GM23338 (cell line): ENCODE measurements around the gene PTK6. TPM values are rescaled to one million over a fixed set of nuclear protein-coding genes. Genes with fewer than 3 reads are reported as not detected.

Experiments
- ATAC-seq: fragments of 200-7000 bp; cut with Tn5 transposase; 3 replicates; pipeline ENCODE4 v1.9.1; 2020
- DNase-seq: peaks from one replicate; pipeline ENCODE4 v3.0.0-alpha.2; 2015; ENCODE audit warnings: low spot score
- H2AFZ ChIP-seq: fragments of 200-600 bp; sonication (generic); 2 replicates; pipeline ENCODE4 v1.8.0; 2016; ENCODE audit warnings: antibody characterized with exemption, mild to moderate bottlenecking, moderate library complexity
- H3F3A ChIP-seq: fragments of 200-600 bp; sonication (generic); replicated peaks from 2 replicates; pipeline ENCODE4 v1.8.0; 2017; ENCODE audit warnings: antibody characterized with exemption, mixed run types, low read depth
- H3K27ac ChIP-seq: fragments of 200-600 bp; sonication (generic); 2 replicates; pipeline ENCODE4 v1.6.1; 2016; ENCODE audit warnings: low read depth
- H3K27me3 ChIP-seq: fragments of 200-600 bp; sonication (generic); 2 replicates; pipeline ENCODE4 v1.8.0; 2016; ENCODE audit warnings: mild to moderate bottlenecking, mixed run types, moderate library complexity; ENCODE audit not compliant: insufficient read depth
- H3K36me3 ChIP-seq: fragments of 200-600 bp; sonication (generic); 2 replicates; pipeline ENCODE4 v1.8.0; 2016; ENCODE audit warnings: mild to moderate bottlenecking; ENCODE audit not compliant: insufficient read depth
- H3K4me1 ChIP-seq: fragments of 200-600 bp; sonication (generic); 2 replicates; pipeline ENCODE4 v1.8.0; 2016; ENCODE audit warnings: mild to moderate bottlenecking, moderate library complexity; ENCODE audit not compliant: insufficient read depth
- H3K4me2 ChIP-seq: fragments of 200-600 bp; sonication (generic); 2 replicates; pipeline ENCODE4 v1.7.1; 2017; ENCODE audit warnings: mixed run types
- H3K4me3 ChIP-seq: fragments of 200-600 bp; sonication (generic); 2 replicates; pipeline ENCODE4 v1.6.1; 2016; ENCODE audit warnings: mixed run types
- H3K79me2 ChIP-seq: fragments of 200-600 bp; sonication (generic); replicated peaks from 2 replicates; pipeline ENCODE4 v1.8.0; 2017; ENCODE audit warnings: mild to moderate bottlenecking; ENCODE audit not compliant: insufficient read depth
- H3K9me2 ChIP-seq: fragments of 200-600 bp; sonication (generic); 2 replicates; pipeline ENCODE4 v1.8.0; 2017; ENCODE audit not compliant: insufficient read depth
- H4K20me1 ChIP-seq: fragments of 200-600 bp; sonication (generic); replicated peaks from 2 replicates; pipeline ENCODE4 v1.8.0; 2017; ENCODE audit warnings: mild to moderate bottlenecking; ENCODE audit not compliant: insufficient read depth
- H3K27ac Mint-ChIP-seq: 2 replicates; pipeline ENCODE4 v1.8.0; 2020; ENCODE audit warnings: inconsistent platforms, mild to moderate bottlenecking, moderate library complexity, mixed read lengths
- H3K27me3 Mint-ChIP-seq: 3 replicates; pipeline ENCODE4 v1.8.0; 2022; ENCODE audit warnings: low read depth, mild to moderate bottlenecking, moderate library complexity, mixed read lengths, inconsistent platforms; ENCODE audit not compliant: insufficient read depth, poor library complexity
- H3K36me3 Mint-ChIP-seq: 3 replicates; pipeline ENCODE4 v1.8.0; 2021; ENCODE audit warnings: low read depth, mild to moderate bottlenecking, inconsistent platforms, moderate library complexity, mixed read lengths
- H3K4me1 Mint-ChIP-seq: 3 replicates; pipeline ENCODE4 v1.8.0; 2020; ENCODE audit warnings: mild to moderate bottlenecking, inconsistent platforms, mixed read lengths
- H3K4me3 Mint-ChIP-seq: 3 replicates; pipeline ENCODE4 v1.8.0; 2021; ENCODE audit warnings: moderate library complexity, mild to moderate bottlenecking, inconsistent platforms, mixed read lengths
- H3K9me3 Mint-ChIP-seq: 3 replicates; pipeline ENCODE4 v1.8.0; 2020; ENCODE audit warnings: moderate library complexity, mild to moderate bottlenecking, inconsistent platforms, mixed read lengths
- EZH2 ChIP-seq: fragments of 200-600 bp; sonication (generic); IDR thresholded peaks from one replicate; pipeline ENCODE4 v1.8.0; 2017; ENCODE audit warnings: antibody characterized with exemption, mild to moderate bottlenecking, low read depth; ENCODE audit not compliant: unreplicated experiment
- EZH2phosphoT487 ChIP-seq: fragments of 200-600 bp; sonication (generic); IDR thresholded peaks from one replicate; pipeline ENCODE4 v1.8.1; 2018; ENCODE audit warnings: antibody characterized with exemption; ENCODE audit not compliant: unreplicated experiment
- POLR2AphosphoS5 ChIP-seq: IDR thresholded peaks from 2 replicates; pipeline ENCODE4 v1.6.1; 2016; ENCODE audit warnings: antibody characterized with exemption, low read depth
- ZNF331 ChIP-seq: fragments of 250-450 bp; sonication (Bioruptor Pico); IDR thresholded peaks from 2 replicates; pipeline ENCODE4 v1.5.0; 2020; ENCODE audit warnings: low read depth, mild to moderate bottlenecking, moderate library complexity
- polyA plus RNA-seq: library from polyadenylated mRNA; unstranded; fragments of >200 nt; fragmentation: Nextera tagmentation; extraction: Ambion mirVana; gene quantifications from 2 replicates; pipeline ENCODE4 v1.2.1, GENCODE V29; 2016
- total RNA-seq: library from RNA; depleted of rRNA; stranded (reverse); fragments of >200 nt; shearing (Covaris generic); gene quantifications from 2 replicates; pipeline ENCODE4 v1.2.3, GENCODE V29; 2014
- TF ChIP-seq, protein P1 (sequence below), 2 experiments: fragments of 200-600 bp in 1 of 2; sonication (generic) in 1 of 2; conservative IDR thresholded peaks; 2 replicates each; pipeline versions ENCODE4 v1.5.1 to v1.6.1; 2016 to 2017; ENCODE audit warnings: antibody characterized with exemption in 2 of 2, low read depth in 2 of 2, mild to moderate bottlenecking in 2 of 2, moderate library complexity in 1 of 2
- TF ChIP-seq, protein P2 (sequence below): IDR thresholded peaks from one replicate; pipeline ENCODE4 v1.6.1; 2018; ENCODE audit warnings: antibody characterized with exemption; ENCODE audit not compliant: unreplicated experiment
- TF ChIP-seq, protein P3 (sequence below): IDR thresholded peaks from 2 replicates; pipeline ENCODE4 v1.6.1; 2016; ENCODE audit warnings: antibody characterized with exemption

Gene PTK6
- total and polyA plus RNA-seq, 2 experiments from 2014 or later: 0.28 TPM; not detected in 1

DNA sequence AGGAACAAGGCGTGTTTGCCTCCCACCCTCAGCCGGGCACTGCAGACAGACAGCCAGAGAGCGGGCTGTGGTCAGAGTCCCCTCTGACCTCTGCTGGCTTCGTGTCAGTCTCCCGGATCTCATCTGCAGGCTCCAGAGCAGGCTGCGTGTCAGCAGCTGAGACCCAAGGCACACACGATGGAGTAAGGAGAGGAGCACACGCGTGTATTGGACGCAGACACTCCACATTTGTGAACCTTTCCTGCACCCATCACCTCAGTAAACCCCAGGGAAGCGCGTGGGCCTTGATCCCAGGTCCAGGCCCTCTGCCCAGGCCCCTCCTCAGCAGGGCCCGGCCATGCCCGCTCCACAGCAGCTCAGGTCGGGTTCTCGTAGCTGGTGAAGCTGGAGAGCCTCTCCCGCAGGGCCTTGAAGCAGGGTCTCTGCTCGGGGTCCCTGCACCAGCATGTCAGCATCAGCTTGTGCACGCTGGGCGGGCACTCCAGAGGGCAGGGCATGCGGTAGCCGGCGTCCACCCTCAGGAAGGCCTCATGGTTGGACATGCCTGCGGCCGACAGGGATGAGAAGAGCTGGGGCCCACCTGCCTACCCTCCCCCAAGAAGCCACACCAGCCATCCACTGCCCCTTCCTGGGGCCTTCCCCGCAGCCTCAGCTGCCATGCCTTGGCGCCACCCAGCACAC is 7.9 kb downstream of the PTK6 start:
- no peak overlapping the region for H3K27ac Mint-ChIP-seq
- ATAC-seq: no peak

More for the DNA sequence above, 7.9 kb downstream of the PTK6 start:
- no peaks in the 10 kb centered on the region for H3K36me3 ChIP-seq
- Mint-ChIP-seq H3K36me3 (peaks cover 8% of the 10 kb centered on the region), H3K4me3 (no peak overlapping the region), H3K9me3 (peaks cover 8% of the 10 kb centered on the region; the same call in 2 of the 3 replicates), H3K27me3 (peaks cover 16% of the 10 kb centered on the region), H3K4me1 (no peaks in the 10 kb centered on the region)
- no peak overlapping the region for H3K4me2 ChIP-seq
- no peak overlapping the region for H2AFZ ChIP-seq
- H3K79me2 ChIP-seq: no peaks in the 10 kb centered on the region
- H3K27me3 ChIP-seq: no peaks in the 10 kb centered on the region
- peaks cover 13% of the 10 kb centered on the region; the same call in 1 of the 2 replicates for H3F3A ChIP-seq
- H3K27ac ChIP-seq: no peak overlapping the region
- H4K20me1 ChIP-seq: 0 out of 2 replicates have a peak, but pooled peaks cover 2% of the 10 kb centered on the region
- DNase-seq: no peak
- TF ChIP-seq, protein P1, sequence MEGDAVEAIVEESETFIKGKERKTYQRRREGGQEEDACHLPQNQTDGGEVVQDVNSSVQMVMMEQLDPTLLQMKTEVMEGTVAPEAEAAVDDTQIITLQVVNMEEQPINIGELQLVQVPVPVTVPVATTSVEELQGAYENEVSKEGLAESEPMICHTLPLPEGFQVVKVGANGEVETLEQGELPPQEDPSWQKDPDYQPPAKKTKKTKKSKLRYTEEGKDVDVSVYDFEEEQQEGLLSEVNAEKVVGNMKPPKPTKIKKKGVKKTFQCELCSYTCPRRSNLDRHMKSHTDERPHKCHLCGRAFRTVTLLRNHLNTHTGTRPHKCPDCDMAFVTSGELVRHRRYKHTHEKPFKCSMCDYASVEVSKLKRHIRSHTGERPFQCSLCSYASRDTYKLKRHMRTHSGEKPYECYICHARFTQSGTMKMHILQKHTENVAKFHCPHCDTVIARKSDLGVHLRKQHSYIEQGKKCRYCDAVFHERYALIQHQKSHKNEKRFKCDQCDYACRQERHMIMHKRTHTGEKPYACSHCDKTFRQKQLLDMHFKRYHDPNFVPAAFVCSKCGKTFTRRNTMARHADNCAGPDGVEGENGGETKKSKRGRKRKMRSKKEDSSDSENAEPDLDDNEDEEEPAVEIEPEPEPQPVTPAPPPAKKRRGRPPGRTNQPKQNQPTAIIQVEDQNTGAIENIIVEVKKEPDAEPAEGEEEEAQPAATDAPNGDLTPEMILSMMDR (conservative IDR thresholded peaks at IDR 0.05; ENCODE audit: low read depth in 2 of 2): no peak
- TF ChIP-seq EZH2phosphoT487 (no peak), POLR2AphosphoS5 (no peak), EZH2 (no peak), ZNF331 (no peak)
- TF ChIP-seq, protein P2, sequence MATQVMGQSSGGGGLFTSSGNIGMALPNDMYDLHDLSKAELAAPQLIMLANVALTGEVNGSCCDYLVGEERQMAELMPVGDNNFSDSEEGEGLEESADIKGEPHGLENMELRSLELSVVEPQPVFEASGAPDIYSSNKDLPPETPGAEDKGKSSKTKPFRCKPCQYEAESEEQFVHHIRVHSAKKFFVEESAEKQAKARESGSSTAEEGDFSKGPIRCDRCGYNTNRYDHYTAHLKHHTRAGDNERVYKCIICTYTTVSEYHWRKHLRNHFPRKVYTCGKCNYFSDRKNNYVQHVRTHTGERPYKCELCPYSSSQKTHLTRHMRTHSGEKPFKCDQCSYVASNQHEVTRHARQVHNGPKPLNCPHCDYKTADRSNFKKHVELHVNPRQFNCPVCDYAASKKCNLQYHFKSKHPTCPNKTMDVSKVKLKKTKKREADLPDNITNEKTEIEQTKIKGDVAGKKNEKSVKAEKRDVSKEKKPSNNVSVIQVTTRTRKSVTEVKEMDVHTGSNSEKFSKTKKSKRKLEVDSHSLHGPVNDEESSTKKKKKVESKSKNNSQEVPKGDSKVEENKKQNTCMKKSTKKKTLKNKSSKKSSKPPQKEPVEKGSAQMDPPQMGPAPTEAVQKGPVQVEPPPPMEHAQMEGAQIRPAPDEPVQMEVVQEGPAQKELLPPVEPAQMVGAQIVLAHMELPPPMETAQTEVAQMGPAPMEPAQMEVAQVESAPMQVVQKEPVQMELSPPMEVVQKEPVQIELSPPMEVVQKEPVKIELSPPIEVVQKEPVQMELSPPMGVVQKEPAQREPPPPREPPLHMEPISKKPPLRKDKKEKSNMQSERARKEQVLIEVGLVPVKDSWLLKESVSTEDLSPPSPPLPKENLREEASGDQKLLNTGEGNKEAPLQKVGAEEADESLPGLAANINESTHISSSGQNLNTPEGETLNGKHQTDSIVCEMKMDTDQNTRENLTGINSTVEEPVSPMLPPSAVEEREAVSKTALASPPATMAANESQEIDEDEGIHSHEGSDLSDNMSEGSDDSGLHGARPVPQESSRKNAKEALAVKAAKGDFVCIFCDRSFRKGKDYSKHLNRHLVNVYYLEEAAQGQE: no peak
- TF ChIP-seq, protein P3, sequence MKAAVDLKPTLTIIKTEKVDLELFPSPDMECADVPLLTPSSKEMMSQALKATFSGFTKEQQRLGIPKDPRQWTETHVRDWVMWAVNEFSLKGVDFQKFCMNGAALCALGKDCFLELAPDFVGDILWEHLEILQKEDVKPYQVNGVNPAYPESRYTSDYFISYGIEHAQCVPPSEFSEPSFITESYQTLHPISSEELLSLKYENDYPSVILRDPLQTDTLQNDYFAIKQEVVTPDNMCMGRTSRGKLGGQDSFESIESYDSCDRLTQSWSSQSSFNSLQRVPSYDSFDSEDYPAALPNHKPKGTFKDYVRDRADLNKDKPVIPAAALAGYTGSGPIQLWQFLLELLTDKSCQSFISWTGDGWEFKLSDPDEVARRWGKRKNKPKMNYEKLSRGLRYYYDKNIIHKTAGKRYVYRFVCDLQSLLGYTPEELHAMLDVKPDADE: no peak
- H3K4me3 ChIP-seq: no peak overlapping the region
- no peaks in the 10 kb centered on the region for H3K4me1 ChIP-seq
- no peaks in the 10 kb centered on the region for H3K9me2 ChIP-seq
